Tibial nerve (tissue), 4 donors: ENCODE data around the gene PIK3IP1. TPM values are rescaled to one million over a fixed set of nuclear protein-coding genes. Genes with fewer than 3 reads are reported as not detected.

Experiments
- DNase-seq, 2 donors: peaks; one replicate each; pipeline ENCODE4 v3.0.0-alpha.2; 2019; ENCODE audit warnings: low spot score in 2 of 2
- H3K27ac ChIP-seq, 4 donors: fragments of 200-600 bp; sonication (generic) in 3 of 4; one replicate each; pipeline ENCODE4 v1.5.1; 2017 to 2019; ENCODE audit warnings: mild to moderate bottlenecking in 1 of 4
- H3K27me3 ChIP-seq, 2 donors: fragments of 200-600 bp; sonication (generic) in 1 of 2; one replicate each; pipeline versions ENCODE4 v1.5.1 to v1.6.0; 2017 to 2019
- H3K36me3 ChIP-seq, 3 donors: fragments of 200-600 bp; sonication (generic); one replicate each; pipeline ENCODE4 v1.5.1; 2018 to 2019
- H3K4me1 ChIP-seq, 4 donors: fragments of 200-600 bp; sonication (generic) in 3 of 4; one replicate each; pipeline ENCODE4 v1.5.1; 2017 to 2019
- H3K4me3 ChIP-seq, 4 donors: fragments of 200-600 bp; sonication (generic) in 3 of 4; one replicate each; pipeline ENCODE4 v1.5.1; 2017 to 2019; ENCODE audit warnings: mild to moderate bottlenecking in 1 of 4, moderate library complexity in 1 of 4
- H3K9me3 ChIP-seq, 4 donors: fragments of 200-600 bp; sonication (generic) in 3 of 4; one replicate each; pipeline ENCODE4 v1.5.1; 2017 to 2019
- CTCF ChIP-seq, 5 experiments: fragments of 200-600 bp in 3 of 5; fragments of 450-650 bp in 2 of 5; sonication (generic) in 3 of 5; IDR thresholded peaks; one replicate each; pipeline ENCODE4 v1.5.1; 2016 to 2019; ENCODE audit warnings: antibody characterized with exemption in 5 of 5, mild to moderate bottlenecking in 3 of 5, moderate library complexity in 2 of 5
- EP300 ChIP-seq, 2 donors: sonication (generic); formaldehyde crosslinking; IDR thresholded peaks; one replicate each; pipeline ENCODE4 v1.6.1; 2017; ENCODE audit warnings: antibody characterized with exemption in 2 of 2, mild to moderate bottlenecking in 1 of 2
- POLR2A ChIP-seq, 2 donors: fragments of 450-650 bp; IDR thresholded peaks; one replicate each; pipeline ENCODE4 v1.6.1; 2017; ENCODE audit warnings: antibody characterized with exemption in 2 of 2, mild to moderate bottlenecking in 2 of 2, moderate library complexity in 2 of 2
- WGBS, 2 donors: methylation state at CpG; one replicate each; pipeline ENCODE4 v1.1.5; 2018; 5-methylcytosine and 5-hydroxymethylcytosine counted together
- total RNA-seq, 4 donors: library from RNA; depleted of rRNA; stranded (reverse); fragments of >200 nt; gene quantifications; one replicate each; pipeline ENCODE4 v1.1.0, GENCODE V29; 2016

Gene PIK3IP1
- total RNA-seq, 4 donors from 2014 or later: 54.8 to 106 (median 80.5) TPM

- no peaks in the 10 kb centered on the region for H3K27me3 ChIP-seq
- H3K9me3 ChIP-seq: no peaks in the 10 kb centered on the region
- TF ChIP-seq CTCF (IDR thresholded peaks at IDR 0.05): no peak
- no peak for DNase-seq
- H3K4me3 ChIP-seq: no peak overlapping the region
- H3K27ac ChIP-seq: no peak overlapping the region
- WGBS, 2 donors: 88 to 97% methylated on average over 8 of the region's 8 CpGs
- peaks cover 0 to 14% (median 0%) of the 10 kb centered on the region in 4 donors for H3K4me1 ChIP-seq
- peaks cover 0 to 91% (median 11%) of the 10 kb centered on the region in 3 donors for H3K36me3 ChIP-seq
Measured at GRCh38 chr22:31332010-31332409, 39.7 kb upstream of the PIK3IP1 start.

- H3K36me3 ChIP-seq: peaks cover 0 to 100% (median 6%) of the 10 kb centered on the region in 3 donors
Measured at GRCh38 chr22:31329453-31330215, 37.3 kb upstream of the PIK3IP1 start.

GRCh38 chr22:31329029-31329428, 36.7 kb upstream of the PIK3IP1 start:
- peak overlapping the region in 1 of 4 donors; percentile 63 for H3K27ac ChIP-seq
- no peak for DNase-seq

More at GRCh38 chr22:31329453-31330215, 37.3 kb upstream of the PIK3IP1 start:
- Histone ChIP-seq H3K9me3 (no peaks in the 10 kb centered on the region), H3K27ac (no peak overlapping the region), H3K4me3 (no peak overlapping the region), H3K4me1 (peaks cover 0 to 14% (median 0%) of the 10 kb centered on the region in 4 donors), H3K27me3 (no peaks in the 10 kb centered on the region)
- WGBS, 2 donors: 78 to 80% methylated on average over 9 of the region's 9 CpGs
- no peak for DNase-seq
- TF ChIP-seq EP300 (IDR thresholded peaks at IDR 0.05) (no peak), CTCF (IDR thresholded peaks at IDR 0.05) (no peak), POLR2A (IDR thresholded peaks at IDR 0.05) (no peak)

GRCh38 chr22:31328544-31328960, 36.3 kb upstream of the PIK3IP1 start:
- Histone ChIP-seq H3K27ac (peak overlapping the region in 2 of 4 donors; percentile 12 to 63), H3K36me3 (peaks cover 0 to 99% (median 6%) of the 10 kb centered on the region in 3 donors), H3K9me3 (no peaks in the 10 kb centered on the region), H3K4me3 (no peak overlapping the region), H3K4me1 (peaks cover 0 to 14% (median 0%) of the 10 kb centered on the region in 4 donors), H3K27me3 (no peaks in the 10 kb centered on the region)
- TF ChIP-seq CTCF (IDR thresholded peaks at IDR 0.05) (no peak), EP300 (IDR thresholded peaks at IDR 0.05) (no peak), POLR2A (IDR thresholded peaks at IDR 0.05) (no peak)
- WGBS, 2 donors: 85 to 86% methylated on average over 13 of the region's 13 CpGs
- DNase-seq: no peak

More at GRCh38 chr22:31329029-31329428, 36.7 kb upstream of the PIK3IP1 start:
- Histone ChIP-seq H3K4me1 (peaks cover 0 to 14% (median 0%) of the 10 kb centered on the region in 4 donors), H3K9me3 (no peaks in the 10 kb centered on the region), H3K27me3 (no peaks in the 10 kb centered on the region), H3K4me3 (no peak overlapping the region), H3K36me3 (peaks cover 0 to 100% (median 6%) of the 10 kb centered on the region in 3 donors)
- TF ChIP-seq CTCF (IDR thresholded peaks at IDR 0.05): no peak
- TF ChIP-seq EP300 (IDR thresholded peaks at IDR 0.05): no peak
- TF ChIP-seq POLR2A (IDR thresholded peaks at IDR 0.05): no peak
- WGBS, 2 donors: 73 to 93% methylated on average over 3 to 4 of the region's 4 CpGs

- 62 to 71% methylated on average over 8 to 9 of the region's 9 CpGs for WGBS, 2 donors
- no peak for DNase-seq
- Histone ChIP-seq H3K4me3 (no peak overlapping the region), H3K27ac (peak overlapping the region in 2 of 4 donors; percentile 12 to 70), H3K9me3 (no peaks in the 10 kb centered on the region), H3K36me3 (peaks cover 0 to 98% (median 6%) of the 10 kb centered on the region in 3 donors), H3K27me3 (no peaks in the 10 kb centered on the region), H3K4me1 (peaks cover 0 to 14% (median 0%) of the 10 kb centered on the region in 4 donors)
- TF ChIP-seq EP300 (IDR thresholded peaks at IDR 0.05) (no peak), CTCF (IDR thresholded peaks at IDR 0.05) (no peak), POLR2A (IDR thresholded peaks at IDR 0.05) (no peak)
Measured at GRCh38 chr22:31327806-31328543, 35.7 kb upstream of the PIK3IP1 start.
